ENCODE results near the gene CCNL1.
"Not testable (repeated sequence)": the region's sequence is repeated elsewhere in the genome, so short reads cannot be mapped to it uniquely, and the experiment has no call there.

Gene CCNL1

DNA sequence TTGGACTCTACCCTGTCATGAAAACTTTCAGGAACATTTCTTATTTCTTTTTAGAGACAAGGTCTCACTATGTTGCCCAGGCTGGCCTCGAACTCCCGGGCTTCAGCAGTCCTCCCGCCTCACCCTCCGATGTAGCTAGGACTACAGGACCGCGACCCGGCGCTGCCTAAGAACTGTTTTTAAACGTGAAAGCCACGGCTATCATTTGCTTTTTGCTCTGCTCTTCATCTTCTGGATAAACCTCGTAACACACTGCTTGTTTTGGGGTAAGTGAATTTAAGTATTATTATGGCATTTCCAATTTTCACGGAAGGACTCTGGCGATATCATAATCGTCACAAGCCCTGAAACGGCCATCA lies 14.3 kb upstream of the CCNL1 start:
- DNase-seq (ENCODE audit: extremely low spot score): no peak
- CTCF ChIA-PET: interaction anchor here (1.0 kb wide), 2 partner anchors 11 to 27 kb away, joined by 4 to 5 read pairs; no protein-coding TSS in a partner anchor
- TF ChIP-seq ZNF384 (IDR thresholded peaks at IDR 0.05) (no peak), HDGF (IDR thresholded peaks at IDR 0.05; ENCODE audit: borderline replicate concordance) (no peak), LEF1 (IDR thresholded peaks at IDR 0.05; ENCODE audit: borderline replicate concordance) (no peak), ELF4 (IDR thresholded peaks at IDR 0.05) (no peak), FOXA1 (IDR thresholded peaks at IDR 0.05) (no peak), BHLHE40 (IDR thresholded peaks at IDR 0.05; ENCODE audit: borderline replicate concordance) (no peak), SP1 (IDR thresholded peaks at IDR 0.05) (no peak), ARNT (IDR thresholded peaks at IDR 0.05) (no peak), FOXM1 (IDR thresholded peaks at IDR 0.05; ENCODE audit: borderline replicate concordance) (no peak), L3MBTL2 (conservative IDR thresholded peaks at IDR 0.05) (no peak), CTBP1 (IDR thresholded peaks at IDR 0.05; ENCODE audit: borderline replicate concordance) (no peak), NFRKB (IDR thresholded peaks at IDR 0.05) (no peak), FOXK2 (IDR thresholded peaks at IDR 0.05) (no peak), SUZ12 (IDR thresholded peaks at IDR 0.05) (no peak)
- TF ChIP-seq, protein P1, sequence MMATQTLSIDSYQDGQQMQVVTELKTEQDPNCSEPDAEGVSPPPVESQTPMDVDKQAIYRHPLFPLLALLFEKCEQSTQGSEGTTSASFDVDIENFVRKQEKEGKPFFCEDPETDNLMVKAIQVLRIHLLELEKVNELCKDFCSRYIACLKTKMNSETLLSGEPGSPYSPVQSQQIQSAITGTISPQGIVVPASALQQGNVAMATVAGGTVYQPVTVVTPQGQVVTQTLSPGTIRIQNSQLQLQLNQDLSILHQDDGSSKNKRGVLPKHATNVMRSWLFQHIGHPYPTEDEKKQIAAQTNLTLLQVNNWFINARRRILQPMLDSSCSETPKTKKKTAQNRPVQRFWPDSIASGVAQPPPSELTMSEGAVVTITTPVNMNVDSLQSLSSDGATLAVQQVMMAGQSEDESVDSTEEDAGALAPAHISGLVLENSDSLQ (IDR thresholded peaks at IDR 0.05): no peak

GRCh38 chr3:157173343-157173742 lies 13.4 kb upstream of the CCNL1 start:
- ChIA-PET CTCF (interaction anchor here (1.0 kb wide), 1 partner anchor 10 kb away, joined by 5 read pairs; no protein-coding TSS in a partner anchor), POLR2A (interaction anchor here (1.8 to 5.2 kb wide), 3 partner anchors 10 to 18 kb away, joined by 6 to 125 read pairs (median 15); partner anchors contain the start of gene CCNL1)
- not testable (repeated sequence) for DNase-seq (ENCODE audit: extremely low spot score)

More for the DNA sequence above, 14.3 kb upstream of the CCNL1 start:
- POLR2A ChIA-PET: interaction anchor here (1.4 to 5.2 kb wide), 4 partner anchors 11 to 85 kb away, joined by 3 to 125 read pairs (median 10); partner anchors contain the start of gene CCNL1

DNA sequence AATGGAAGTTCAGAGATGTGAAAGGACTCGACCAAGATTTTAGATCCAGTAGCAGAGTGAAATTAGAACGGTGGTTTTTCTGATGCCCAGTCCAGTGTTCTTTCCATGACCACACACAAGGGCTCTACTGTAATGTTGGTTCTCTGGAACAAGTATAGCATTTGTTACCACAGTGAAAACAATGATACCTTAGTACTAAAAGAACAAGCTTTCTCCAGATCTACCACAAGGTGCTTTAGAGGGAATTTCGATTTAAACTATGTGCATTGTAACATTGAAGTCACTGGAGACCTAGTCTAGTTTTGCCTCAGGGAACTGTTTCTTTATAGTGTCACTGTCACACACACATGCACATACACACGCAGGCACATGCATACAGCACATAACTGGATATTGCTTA lies 12.8 kb upstream of the CCNL1 start:
- TF ChIP-seq LEF1 (IDR thresholded peaks at IDR 0.05; ENCODE audit: borderline replicate concordance): no peak
- TF ChIP-seq FOXM1 (IDR thresholded peaks at IDR 0.05; ENCODE audit: borderline replicate concordance): no peak
- no peak for TF ChIP-seq FOXK2 (IDR thresholded peaks at IDR 0.05)
- CTCF ChIA-PET: no interaction called here
- DNase-seq (ENCODE audit: extremely low spot score): no peak
- POLR2A ChIA-PET: interaction anchor here (5.2 kb wide), 1 partner anchor 13 kb away, joined by 125 read pairs; the partner anchor contains the start of gene CCNL1

DNA sequence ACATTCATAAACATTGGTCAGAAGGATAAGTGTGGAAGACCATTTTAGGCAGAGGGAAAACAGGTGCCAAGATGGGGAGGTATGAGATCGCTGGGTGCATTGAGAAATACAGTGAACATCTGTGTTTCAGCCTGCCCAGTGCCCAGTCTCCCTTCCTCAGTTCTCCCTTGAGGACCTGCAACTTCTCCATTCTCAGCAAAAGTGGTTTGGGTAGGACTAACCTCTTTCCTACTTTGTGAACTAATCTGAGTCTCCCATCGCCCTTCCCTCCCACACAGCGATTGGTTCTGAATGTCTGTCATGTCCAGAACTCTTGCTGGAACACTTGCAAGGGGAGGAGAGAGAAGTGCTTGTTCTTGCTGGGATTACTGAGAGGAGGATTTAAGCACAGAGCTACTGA lies 10.9 kb upstream of the CCNL1 start:
- TF ChIP-seq HDGF (IDR thresholded peaks at IDR 0.05; ENCODE audit: borderline replicate concordance): no peak
- TF ChIP-seq NFRKB (IDR thresholded peaks at IDR 0.05): no peak
- no peak for TF ChIP-seq SUZ12 (IDR thresholded peaks at IDR 0.05)
- TF ChIP-seq, protein P1 (IDR thresholded peaks at IDR 0.05): no peak
- TF ChIP-seq BHLHE40 (IDR thresholded peaks at IDR 0.05; ENCODE audit: borderline replicate concordance): no peak
- no peak for TF ChIP-seq CTBP1 (IDR thresholded peaks at IDR 0.05; ENCODE audit: borderline replicate concordance)
- no peak for TF ChIP-seq L3MBTL2 (conservative IDR thresholded peaks at IDR 0.05)
- no peak for TF ChIP-seq ARNT (IDR thresholded peaks at IDR 0.05)
- no peak for TF ChIP-seq SP1 (IDR thresholded peaks at IDR 0.05)
- no peak for TF ChIP-seq FOXK2 (IDR thresholded peaks at IDR 0.05)
- TF ChIP-seq LEF1 (IDR thresholded peaks at IDR 0.05; ENCODE audit: borderline replicate concordance): no peak
- TF ChIP-seq TARDBP (IDR thresholded peaks at IDR 0.05): no peak
- no peak for TF ChIP-seq FOXM1 (IDR thresholded peaks at IDR 0.05; ENCODE audit: borderline replicate concordance)
- TF ChIP-seq ZNF384 (IDR thresholded peaks at IDR 0.05): no peak
- TF ChIP-seq ELF4 (IDR thresholded peaks at IDR 0.05): no peak
- ChIA-PET POLR2A (interaction anchor here (1.9 kb wide), 1 partner anchor 10 kb away, joined by 15 read pairs; the partner anchor contains the start of gene CCNL1), CTCF (interaction anchor here (0.6 kb wide), 1 partner anchor 1318 kb away, joined by 3 read pairs; no protein-coding TSS in a partner anchor)
- no peak for DNase-seq (ENCODE audit: extremely low spot score)

- POLR2A ChIA-PET: interaction anchor here (1.8 kb wide), 1 partner anchor 7 kb away, joined by 12 read pairs; the partner anchor contains the start of gene CCNL1
- DNase-seq (ENCODE audit: extremely low spot score): no peak
- TF ChIP-seq TARDBP (IDR thresholded peaks at IDR 0.05) (no peak), FOXM1 (IDR thresholded peaks at IDR 0.05; ENCODE audit: borderline replicate concordance) (no peak), CTBP1 (IDR thresholded peaks at IDR 0.05; ENCODE audit: borderline replicate concordance) (no peak), ZNF384 (IDR thresholded peaks at IDR 0.05) (no peak), SUZ12 (IDR thresholded peaks at IDR 0.05) (no peak), LEF1 (IDR thresholded peaks at IDR 0.05; ENCODE audit: borderline replicate concordance) (no peak), BHLHE40 (IDR thresholded peaks at IDR 0.05; ENCODE audit: borderline replicate concordance) (no peak), HDGF (IDR thresholded peaks at IDR 0.05; ENCODE audit: borderline replicate concordance) (no peak), ELF4 (IDR thresholded peaks at IDR 0.05) (no peak), FOXA1 (IDR thresholded peaks at IDR 0.05) (no peak), ARNT (IDR thresholded peaks at IDR 0.05) (no peak), FOXK2 (IDR thresholded peaks at IDR 0.05) (no peak), SP1 (IDR thresholded peaks at IDR 0.05) (no peak), L3MBTL2 (conservative IDR thresholded peaks at IDR 0.05) (no peak), NFRKB (IDR thresholded peaks at IDR 0.05) (no peak)
- TF ChIP-seq, protein P1 (IDR thresholded peaks at IDR 0.05): no peak
- CTCF ChIA-PET: no interaction called here
These were observed 7.6 kb upstream of the CCNL1 start for GRCh38 chr3:157167371-157168042.

DNA sequence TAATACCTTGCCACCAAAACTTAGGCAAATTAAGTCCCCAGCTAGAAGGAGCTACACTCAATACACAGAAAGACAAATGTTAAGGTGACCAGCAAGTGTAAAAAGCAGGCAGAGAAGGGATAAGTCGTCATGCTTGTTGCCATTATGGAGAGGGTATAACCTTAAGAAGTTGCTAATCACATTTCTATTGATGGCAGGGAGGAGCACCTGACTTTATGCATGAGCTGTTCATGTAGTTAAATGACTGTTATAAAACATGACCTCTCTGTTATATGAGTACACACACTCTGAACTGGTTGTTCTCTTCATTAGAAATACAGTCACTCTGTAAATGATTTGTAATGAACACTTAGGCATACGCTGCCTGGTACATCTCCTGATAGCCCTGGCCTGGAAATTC lies 6.6 kb upstream of the CCNL1 start:
- TF ChIP-seq HDGF (IDR thresholded peaks at IDR 0.05; ENCODE audit: borderline replicate concordance): no peak
- TF ChIP-seq SP1 (IDR thresholded peaks at IDR 0.05): no peak
- TF ChIP-seq, protein P1 (IDR thresholded peaks at IDR 0.05): no peak
- no peak for TF ChIP-seq BHLHE40 (IDR thresholded peaks at IDR 0.05; ENCODE audit: borderline replicate concordance)
- no peak for TF ChIP-seq ELF4 (IDR thresholded peaks at IDR 0.05)
- TF ChIP-seq FOXM1 (IDR thresholded peaks at IDR 0.05; ENCODE audit: borderline replicate concordance): no peak
- TF ChIP-seq SUZ12 (IDR thresholded peaks at IDR 0.05): no peak
- no peak for TF ChIP-seq CTBP1 (IDR thresholded peaks at IDR 0.05; ENCODE audit: borderline replicate concordance)
- TF ChIP-seq ARNT (IDR thresholded peaks at IDR 0.05): no peak
- POLR2A ChIA-PET: no interaction called here
- CTCF ChIA-PET: no interaction called here
- no peak for DNase-seq (ENCODE audit: extremely low spot score)

Data from HEK293T (cell line).